Forelimb muscle (tissue), 1 donor: ENCODE data around the gene SEMA5B. TPM values are rescaled to one million over a fixed set of nuclear protein-coding genes. Genes with fewer than 3 reads are reported as not detected.

ENCODE experiments used
- DNase-seq: peaks from one replicate; pipeline ENCODE4 v3.0.0-alpha.2; 2013; ENCODE audit warnings: low read depth
- polyA plus RNA-seq: library from polyadenylated mRNA; unstranded; fragments of 120-200 nt; gene quantifications from one replicate; pipeline ENCODE4 v1.2.1, GENCODE V29; 2013; ENCODE audit not compliant: insufficient read length

SEMA5B gene
- polyA plus RNA-seq, 1 donor: 22.3 TPM

DNA sequence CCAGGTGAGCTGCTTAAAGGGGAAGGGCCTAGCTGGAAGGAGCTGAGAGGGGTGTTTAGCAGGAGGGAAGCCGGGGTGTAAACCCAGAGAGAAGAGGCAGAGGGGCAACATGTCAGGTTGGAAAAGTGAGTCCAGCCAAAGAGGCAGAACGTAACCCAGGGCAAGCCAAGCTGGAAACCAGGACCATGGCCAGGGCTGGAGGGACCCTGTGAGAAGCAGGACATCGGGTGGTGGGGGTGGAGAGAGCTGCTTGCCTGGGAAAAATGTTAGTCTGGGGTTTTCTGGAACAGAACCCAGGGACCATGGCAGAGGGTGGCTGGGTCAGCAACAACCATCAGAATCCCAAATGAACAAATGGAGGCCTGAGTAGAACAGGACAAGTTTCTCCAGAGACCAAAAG is 32.6 kb downstream of the SEMA5B start:
- DNase-seq: no peak

DNA sequence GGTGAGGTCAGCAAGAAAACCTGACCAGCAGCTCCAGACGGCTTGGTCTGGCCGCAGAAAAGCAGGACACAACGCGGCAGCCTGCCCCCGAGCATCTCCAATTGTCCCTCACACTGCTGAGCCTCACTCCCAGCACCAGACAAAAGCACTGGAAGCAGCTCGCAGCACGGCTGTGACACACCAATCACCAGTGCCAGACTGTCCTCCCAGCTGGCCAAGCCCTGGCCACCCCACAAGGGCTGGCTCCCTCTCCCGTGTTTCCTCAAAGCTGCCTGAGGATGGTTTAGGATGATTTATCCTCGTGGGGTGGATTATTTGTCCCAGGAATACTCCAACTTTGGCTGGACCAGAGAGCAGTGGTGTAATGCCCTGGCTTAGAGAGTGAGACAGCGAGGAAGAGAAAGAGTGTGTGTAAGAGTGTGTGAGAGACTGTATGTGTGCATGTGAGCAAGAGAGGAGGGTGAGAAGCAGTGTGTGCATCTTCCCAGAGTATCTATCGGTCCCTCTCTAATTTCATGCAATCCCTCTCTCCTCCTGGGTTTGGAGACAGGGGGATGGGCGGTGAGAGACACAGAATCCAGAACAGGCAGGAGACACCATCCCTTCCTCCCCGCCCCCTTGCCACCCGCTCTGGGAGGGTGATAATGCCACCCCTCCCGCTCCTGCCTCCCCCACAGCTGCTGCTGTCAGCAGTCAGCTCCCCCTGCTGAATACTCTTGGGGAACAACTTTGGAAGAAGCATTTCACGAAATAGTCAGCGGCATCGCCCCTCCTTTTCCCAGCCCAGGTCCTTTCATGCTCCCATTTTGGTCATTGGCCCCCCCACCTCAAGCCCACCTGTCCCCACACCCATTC is 34.2 kb downstream of the SEMA5B start:
- DNase-seq: no peak

DNA sequence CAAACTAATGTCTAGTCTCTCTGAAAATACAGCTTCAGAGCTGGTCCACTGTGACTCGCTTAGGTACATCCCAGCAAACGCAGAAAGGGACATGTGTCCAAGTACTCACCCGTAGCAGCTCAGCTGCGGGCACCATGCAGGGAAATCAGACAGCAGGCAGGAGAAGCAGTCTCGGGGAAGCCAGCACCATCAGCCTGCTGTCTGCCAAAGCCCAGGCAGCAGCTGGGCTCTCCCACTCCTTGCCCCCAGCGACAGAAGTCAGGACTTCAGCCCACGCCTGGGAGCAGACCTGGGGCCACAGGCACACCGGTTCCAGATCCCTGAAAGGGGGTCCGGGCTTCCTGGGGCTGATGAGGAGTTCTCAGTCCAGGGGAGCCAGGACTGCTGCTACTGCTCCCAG is 34.9 kb downstream of the SEMA5B start:
- DNase-seq: no peak

DNA sequence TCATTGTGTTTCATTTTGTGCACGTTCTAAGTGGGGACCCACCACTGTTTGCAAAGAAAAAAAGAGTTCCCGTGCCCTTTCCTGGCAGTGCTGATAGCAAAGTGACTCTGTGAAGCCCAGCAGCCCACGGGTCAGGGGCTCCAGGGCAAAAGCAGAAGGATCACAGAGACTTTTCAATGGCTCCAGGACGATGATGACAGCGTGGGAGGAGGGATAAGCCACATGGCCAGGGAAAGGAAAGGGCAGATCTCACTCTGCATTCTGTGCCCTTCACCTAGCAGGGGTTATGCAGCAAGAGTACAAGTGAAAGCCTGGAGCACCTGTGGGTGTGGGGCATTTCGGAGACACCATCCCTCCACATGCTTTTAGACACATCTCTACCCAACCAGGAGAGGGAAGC is 35.4 kb downstream of the SEMA5B start:
- DNase-seq: no peak

DNA sequence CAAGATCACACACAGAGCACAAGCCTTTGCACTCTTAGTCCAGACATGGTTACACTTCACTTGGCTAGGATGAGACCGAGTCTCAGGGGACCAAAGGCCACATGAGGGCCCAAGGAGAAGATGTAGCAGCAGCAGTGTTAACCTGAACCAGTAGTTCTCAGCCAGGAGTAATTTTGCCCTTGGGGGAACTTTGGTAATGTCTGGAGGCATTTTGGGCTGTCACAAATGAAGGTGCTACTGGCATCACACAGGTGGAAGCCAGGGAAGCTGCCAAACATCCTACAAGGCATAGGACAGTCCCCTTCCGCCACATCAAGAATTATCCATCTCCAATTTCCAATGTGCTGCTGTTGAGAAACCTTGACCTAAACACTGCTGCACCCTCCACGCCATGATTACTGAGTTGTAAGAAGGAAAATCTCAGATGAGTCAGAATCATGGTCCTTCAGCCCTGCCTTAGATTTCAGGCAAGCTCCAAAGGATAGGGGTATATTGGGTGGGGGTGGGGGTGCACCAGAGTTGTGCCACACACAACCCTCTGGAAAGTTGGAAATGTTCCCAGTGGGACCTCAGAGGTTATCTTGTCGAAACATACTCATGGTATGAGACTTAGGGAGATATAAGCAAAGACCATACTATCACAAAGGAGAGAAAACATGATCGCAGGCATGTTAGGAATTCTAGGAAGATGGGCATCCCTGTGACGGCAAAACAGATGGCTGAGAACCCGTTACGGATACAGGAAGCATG is 36.2 kb downstream of the SEMA5B start:
- no peak for DNase-seq

DNA sequence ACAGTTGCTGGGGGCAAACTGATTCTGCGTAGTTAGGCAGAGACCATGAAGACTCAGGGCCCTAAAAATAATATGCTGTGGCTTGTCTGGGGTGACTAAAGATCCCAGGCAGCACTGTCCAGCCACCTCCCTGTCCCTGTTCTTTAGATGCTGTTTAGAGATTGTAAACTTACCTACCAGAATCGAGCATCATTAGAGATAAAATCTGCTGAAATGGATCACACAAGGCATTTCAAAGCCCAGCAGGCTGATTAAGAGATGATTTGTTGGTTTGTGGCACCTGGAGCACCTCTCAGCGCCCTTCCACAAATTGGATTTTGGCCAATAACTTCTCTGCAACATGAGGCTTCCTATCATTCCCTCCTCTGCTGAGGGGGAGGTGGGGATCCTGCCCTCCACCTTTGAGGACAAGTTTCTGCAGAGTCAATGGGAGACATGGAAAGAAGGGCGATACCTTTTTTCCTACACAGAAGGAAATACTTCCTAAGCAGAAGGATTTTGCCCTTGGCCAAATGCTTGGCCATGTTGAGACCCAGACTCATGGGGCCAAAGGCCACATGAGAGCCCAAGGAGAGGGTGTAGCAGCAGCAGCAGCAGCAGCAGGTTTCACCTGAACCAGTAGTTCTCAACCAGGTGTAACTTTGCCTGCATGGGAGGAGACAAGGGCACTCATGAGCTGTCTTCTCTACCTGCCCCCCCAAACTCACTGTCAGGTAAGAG is 37.5 kb downstream of the SEMA5B start:
- no peak for DNase-seq

DNA sequence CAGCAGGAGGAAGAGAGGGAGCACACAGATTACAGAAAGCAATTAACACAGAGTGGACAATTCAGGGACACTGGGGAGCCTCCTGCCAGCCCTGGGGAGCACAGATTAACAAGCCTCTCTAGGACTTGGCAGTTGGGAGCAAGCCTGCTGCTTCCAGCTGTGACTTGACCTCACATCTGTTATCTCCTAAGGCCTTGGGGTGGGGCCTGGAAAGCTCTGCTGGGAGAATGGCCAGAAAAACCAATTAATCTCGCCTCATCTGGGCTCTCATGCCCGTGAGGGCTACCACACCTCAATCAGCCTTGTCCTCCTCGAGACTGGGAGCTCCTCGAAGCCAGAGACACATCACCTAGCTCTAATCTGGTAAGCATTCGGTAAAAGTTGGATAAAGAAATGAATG is 39.1 kb downstream of the SEMA5B start:
- no peak for DNase-seq

DNA sequence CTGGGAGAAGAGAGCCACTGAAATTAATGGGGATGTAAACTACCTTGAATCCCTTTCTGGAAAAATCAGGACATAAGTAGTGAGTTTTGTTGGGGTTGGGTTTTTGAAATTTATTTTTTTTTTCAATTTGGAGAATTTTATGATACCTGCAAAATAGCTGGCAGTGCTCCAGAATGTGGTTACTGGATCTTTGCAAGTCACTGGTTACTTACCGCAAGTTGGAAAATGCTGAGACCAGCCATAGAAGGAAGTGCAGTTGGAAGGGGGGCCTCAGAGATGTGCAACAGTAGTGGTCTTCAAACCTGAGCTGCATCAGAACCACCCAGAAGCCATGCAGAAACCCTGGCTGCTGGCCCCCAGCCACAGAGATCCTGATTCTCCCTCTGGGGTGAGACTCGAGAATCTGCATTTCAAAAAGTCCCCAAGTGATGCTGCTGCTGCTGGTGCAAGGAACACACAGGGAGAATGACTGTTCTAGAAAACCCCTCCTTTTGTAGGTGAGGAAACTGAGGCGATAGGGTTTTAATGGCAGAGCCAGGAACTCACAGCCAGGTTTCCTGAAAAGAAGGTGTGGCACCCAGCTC is 39.7 kb downstream of the SEMA5B start:
- no peak for DNase-seq

DNA sequence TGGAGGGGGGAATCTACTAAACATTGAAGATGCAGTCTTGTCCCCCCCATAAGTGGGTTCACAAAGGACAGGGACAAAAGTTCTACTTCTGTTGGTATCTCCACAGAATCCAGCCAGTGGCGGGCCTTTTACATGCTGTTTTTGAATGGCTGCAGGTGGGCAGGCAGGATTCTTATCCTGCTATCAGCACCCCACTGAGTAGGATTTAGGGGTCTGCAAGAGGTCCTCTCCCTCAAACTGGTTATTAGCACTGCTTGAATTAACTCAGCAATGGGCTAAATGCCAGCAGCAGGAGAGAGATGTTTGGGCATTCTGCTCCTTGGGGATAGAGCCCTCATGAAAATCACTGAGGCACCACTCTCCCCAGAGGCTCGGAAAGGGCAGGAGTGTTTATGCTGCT is 40.3 kb downstream of the SEMA5B start:
- DNase-seq: no peak

DNA sequence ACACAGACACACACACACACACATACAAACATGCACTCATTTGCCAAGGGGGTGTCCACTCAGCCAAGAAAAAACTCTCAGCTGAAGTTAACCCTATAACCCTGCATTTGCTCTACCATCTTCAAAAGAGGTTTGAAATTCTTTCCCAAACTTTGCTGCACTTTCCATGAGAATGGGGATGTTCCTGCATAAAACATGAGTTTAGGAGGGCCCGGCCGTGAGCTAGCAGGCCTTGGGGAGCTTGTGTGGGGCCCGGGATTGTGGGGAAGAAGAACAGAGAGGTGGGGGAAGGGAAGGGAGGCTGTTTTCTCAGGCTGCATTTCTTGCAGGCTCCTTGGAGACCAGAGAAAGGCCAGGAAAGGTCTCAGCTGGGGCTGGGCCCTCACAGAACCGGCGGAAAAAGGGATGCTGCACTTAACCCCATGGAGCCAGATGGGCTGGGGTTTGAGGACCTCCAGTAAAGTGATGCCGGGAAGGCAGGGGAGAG is 40.8 kb downstream of the SEMA5B start:
- DNase-seq: no peak

DNA sequence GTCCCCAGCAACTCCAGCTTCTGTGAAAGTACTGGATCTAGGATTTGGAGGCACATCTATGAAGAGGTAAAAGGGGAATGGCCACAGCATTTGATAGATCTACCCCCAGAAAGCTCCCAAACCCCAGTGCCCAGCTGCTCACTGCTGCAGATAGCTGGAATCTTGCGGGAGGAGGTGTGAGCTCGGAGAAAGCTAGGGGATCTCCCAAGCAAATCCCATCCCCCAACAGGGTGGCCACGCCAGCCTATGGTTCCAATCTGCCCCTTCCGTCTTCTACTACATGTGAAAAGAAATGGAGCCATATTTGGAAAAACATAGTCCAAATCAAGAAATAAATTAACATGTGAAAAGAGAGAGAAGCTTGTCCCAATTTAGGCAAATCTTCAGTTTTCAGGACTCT is 42.0 kb downstream of the SEMA5B start:
- no peak for DNase-seq

DNA sequence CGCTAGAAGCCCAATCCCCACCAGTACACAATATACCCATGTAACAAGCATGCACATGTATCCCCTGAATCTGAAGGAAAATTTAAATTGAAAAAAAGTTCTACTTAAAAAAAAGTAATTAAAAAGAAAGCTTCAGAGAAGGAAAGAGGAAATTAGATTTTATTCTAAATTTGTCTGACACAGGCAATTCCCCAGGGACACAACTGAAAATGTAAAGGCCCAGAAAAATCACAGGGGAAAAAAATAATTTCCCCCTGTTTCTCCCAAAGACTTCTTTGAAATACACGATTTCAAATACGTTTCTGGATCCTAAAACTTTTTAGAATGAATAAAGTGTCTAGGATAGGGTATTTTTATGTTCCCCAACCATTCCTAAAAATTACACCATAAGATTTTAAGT is 42.9 kb downstream of the SEMA5B start:
- DNase-seq: no peak

DNA sequence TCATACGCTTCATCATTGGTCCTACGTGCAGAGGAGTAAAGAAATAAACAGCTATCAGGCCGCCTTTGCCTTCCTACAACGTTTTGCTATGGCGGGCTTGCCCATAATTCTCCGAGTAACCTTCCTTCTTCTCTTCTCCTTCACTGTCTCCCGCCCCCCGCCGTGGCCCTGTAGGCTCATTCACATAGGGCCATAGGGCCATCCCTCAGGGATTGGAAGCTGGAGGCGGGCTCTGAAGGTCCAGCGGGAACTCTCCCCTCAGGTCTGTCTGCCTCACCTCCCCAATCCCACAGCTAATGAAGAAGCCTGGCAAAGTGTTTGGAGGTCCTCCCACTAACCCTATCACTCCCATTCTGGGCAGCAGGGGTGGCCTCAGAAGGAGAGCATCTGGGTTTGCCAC is 43.6 kb downstream of the SEMA5B start:
- no peak for DNase-seq

DNA sequence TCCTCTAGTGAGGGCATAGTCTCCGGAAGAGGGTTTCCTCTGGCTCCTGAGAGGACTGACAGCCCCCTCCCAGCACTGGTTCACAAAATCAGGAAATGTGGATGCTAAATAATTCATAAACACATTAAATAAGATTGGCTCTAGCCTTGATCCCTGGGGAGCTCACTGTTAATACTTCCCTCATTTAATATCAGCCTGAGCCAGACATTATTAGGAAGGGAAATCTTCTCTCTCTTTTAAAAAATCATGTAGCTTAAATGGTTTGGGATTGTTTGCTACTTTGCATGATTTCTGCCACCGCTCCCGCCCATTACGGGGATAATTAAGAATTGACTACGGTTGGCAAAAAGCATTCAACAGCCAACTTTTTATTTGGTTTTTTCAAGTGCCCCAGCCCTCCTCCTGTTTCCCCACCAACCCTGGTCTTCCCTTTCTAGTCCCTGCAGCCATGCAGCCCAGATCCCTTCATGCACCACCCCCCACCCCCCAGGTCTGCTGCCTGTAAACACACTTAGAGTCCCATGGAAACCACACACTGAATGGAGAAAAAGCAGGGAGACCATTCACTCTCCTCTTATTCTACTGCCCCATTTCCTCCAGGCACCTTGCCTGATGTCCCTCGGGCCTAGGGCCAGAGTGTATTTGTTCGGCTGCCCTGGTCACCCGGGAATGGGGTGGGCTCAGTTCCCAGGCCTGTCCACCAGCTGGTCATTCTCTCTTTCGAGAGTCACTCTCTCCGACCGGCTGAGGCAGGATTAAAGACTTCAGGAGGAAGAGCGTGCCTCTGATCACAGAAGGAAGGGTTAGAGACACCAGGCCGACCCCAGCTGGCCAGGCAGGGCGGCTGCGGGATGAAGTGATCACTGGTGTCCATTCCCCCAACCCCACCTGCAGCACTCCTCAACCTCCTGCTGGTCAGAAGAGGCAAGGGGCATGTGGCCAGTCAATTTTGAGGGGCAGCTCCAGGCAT is 45.1 kb downstream of the SEMA5B start:
- no peak for DNase-seq

DNA sequence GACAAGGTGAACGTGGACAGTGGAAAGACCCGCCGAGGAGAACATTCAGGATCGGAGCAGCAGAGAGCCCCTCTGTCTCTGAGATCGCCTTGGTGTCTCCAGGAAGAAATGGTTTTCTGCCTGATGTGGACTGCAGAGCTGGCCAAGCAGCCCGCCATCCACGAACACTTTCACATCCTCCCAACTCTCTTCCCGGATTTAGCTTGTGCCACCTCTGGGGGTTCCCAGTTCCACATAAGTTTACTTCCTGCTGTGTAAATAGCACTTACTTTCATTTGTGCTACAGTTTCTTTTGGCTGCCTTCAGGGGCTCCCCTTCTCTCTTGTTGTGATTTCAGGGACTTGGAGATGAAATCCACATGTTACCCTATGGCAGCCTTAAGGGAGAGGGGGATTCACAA is 48.4 kb downstream of the SEMA5B start:
- DNase-seq: no peak

DNA sequence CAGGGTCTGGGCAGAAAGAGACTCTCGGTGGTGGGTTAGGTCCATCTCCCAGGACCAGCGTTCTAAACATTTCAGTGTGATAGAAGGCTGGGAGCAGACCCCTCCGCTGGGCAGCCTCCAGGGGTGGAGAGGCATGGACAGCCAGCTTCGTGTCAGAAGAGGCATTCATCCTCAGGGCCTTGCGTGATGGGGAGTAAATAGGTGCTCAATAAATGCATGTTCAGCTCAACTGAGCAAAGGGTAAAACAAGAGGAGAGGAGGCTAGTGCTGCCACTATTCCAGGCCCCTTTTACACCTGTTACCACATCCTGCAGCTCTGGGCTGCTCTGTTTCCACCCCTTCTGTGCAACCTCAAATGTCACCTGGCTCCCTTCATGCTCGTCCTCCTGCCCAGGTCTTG is 49.0 kb downstream of the SEMA5B start:
- DNase-seq: no peak

DNA sequence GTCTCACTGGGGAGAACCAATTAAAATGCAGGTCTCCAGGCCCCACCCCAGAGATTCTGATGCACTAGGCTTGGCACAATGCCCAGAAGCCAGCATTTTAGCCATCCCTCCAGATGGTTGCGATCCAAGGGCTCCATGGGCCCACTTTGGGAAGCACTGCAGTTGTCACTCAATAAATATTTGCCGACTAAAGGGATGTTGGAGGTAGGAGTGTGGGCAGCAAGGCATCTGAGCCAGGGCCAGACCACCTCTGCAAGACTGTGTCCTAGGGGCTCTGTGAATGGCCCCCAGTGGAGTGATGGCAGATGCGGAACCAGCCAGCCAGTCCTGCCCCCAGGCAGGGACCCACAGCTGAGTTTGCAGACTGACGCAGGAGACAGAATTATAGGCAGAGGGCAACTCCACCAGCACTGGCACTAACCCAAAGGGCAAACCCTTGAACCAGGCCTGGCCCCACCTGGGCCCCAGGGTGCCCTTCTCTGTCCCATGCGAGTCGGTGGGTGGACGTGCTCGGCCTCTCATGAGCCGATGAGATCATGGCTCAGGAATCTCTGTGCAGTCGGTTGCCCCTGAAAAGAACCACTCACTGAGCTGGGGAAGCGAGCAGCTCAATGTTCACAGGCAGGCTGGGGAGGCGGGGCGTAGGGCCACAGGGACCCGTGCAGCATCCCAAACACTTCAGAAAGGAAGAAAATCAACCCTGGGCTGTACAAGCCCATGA is 49.7 kb downstream of the SEMA5B start:
- no peak for DNase-seq

DNA sequence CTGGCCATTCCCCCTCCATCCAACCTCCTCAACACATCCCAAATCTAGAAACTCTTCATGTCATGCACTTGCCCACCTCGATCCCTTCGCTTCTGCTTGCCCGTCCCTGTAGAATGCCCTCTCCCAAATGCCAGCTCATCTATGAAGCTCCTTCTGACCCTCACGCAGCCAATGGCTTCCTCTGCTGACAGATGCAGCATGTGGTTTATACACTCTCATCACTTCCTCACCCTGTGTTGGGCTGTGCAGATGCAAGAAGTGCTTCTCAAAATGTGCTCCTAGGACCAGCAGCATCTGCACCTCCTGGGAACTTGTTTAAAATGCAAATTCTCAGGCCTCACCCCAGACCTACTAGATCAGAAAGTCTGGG is 51.7 kb downstream of the SEMA5B start:
- DNase-seq: no peak

DNA sequence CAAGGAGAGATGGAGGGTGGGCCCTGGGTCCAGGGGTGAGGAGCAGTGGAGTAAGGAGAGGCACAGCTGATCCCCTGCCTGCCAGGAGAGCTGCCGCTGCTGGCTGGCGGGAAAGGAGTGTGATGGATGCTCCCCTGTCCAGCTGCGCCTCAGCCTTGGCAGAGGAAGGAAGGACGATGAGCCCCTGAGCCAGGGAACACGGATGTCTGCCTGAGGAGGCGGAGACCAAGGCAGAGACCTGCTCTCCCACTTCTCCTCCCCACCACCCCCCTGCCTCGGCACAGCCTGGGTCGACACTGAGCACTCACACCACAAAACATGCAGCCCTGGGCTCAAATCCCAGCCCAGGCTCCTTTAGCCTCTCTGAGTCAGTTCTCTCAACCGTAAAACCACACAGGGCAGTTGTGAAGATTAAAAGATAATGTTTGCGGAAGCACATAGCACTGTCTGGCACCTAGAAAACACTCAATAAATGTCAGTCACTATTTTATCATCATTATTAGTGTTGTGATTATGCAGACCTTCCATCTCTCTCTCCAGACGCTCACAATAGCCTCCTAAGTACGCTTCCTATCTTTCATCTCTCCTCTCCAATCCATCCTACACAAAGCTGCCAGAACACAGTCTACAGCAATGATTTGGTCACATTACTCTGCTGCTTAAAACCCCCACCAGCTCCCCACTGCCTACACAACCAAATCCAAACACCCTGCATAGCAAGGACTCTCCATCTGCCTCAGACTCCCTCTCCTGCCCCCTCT is 52.2 kb downstream of the SEMA5B start:
- no peak for DNase-seq

DNA sequence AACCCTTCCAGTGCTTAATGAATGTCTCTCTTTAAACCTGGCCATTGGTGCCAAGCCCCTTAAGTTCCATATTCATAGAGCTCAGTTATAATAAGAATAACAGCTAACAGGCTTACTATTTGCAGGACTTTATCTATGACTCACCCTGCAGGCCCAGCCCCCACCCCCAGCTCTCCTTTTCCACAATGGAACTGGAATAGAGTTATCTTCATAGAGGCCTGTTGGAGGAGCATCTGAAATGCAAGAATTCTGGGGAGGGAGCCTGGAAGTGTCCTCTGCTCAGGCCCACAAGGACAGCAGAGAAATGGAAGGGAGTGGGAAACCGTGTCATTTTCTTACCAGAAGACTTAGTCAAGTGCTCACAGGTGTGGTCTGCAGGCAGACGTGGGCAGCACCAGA is 52.8 kb downstream of the SEMA5B start:
- DNase-seq: no peak
